GM12873 (cell line): ENCODE measurements around the gene PCBP2.

Experiments
- TF ChIP-seq, protein P1 (sequence below): IDR thresholded peaks from 2 replicates; pipeline ENCODE4 v1.5.1; 2012; ENCODE audit warnings: low read depth, mild to moderate bottlenecking, moderate library complexity, low read length, control low read depth; ENCODE audit not compliant: insufficient read depth; ENCODE audit errors: missing control alignments

PCBP2 gene

DNA sequence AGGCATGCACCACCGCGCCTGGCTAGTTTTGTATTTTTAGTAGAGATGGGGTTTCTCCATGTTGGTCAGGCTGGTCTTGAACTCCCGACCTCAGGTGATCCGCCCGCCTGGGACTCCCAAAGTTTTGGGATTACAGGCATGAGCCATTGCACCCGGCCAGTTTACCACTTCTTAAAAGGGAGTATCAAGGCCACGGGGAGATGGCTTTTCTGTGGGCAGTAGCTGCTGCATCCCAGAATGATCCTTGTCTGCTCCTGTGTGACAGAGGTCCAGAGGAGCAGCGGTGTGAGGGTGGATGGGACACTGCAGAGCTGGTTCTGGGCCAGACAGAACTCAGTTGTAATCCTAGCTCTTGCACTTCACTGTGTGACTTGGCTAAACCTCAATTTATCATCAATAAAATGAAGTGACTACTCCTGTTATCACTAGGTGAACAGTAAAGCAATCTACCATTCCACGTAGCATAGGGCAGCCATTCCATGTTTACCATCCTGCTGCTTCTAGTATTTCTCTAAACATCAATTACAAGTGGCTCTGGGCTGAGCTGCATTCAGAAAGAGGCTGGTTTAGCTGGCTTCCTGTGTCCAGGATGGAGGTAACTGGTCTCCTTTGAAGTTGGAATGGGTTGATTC, 58.4 kb downstream of the PCBP2 start:
- TF ChIP-seq, protein P1, sequence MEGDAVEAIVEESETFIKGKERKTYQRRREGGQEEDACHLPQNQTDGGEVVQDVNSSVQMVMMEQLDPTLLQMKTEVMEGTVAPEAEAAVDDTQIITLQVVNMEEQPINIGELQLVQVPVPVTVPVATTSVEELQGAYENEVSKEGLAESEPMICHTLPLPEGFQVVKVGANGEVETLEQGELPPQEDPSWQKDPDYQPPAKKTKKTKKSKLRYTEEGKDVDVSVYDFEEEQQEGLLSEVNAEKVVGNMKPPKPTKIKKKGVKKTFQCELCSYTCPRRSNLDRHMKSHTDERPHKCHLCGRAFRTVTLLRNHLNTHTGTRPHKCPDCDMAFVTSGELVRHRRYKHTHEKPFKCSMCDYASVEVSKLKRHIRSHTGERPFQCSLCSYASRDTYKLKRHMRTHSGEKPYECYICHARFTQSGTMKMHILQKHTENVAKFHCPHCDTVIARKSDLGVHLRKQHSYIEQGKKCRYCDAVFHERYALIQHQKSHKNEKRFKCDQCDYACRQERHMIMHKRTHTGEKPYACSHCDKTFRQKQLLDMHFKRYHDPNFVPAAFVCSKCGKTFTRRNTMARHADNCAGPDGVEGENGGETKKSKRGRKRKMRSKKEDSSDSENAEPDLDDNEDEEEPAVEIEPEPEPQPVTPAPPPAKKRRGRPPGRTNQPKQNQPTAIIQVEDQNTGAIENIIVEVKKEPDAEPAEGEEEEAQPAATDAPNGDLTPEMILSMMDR = no peak

GRCh38 chr12:53513712-53514410, 62.0 kb downstream of the PCBP2 start:
- TF ChIP-seq, protein P1 = no peak

GRCh38 chr12:53514628-53515290, 62.9 kb downstream of the PCBP2 start:
- TF ChIP-seq, protein P1 = no peak

- TF ChIP-seq, protein P1 = no peak
Measured at GRCh38 chr12:53515291-53515680, 63.4 kb downstream of the PCBP2 start.

DNA sequence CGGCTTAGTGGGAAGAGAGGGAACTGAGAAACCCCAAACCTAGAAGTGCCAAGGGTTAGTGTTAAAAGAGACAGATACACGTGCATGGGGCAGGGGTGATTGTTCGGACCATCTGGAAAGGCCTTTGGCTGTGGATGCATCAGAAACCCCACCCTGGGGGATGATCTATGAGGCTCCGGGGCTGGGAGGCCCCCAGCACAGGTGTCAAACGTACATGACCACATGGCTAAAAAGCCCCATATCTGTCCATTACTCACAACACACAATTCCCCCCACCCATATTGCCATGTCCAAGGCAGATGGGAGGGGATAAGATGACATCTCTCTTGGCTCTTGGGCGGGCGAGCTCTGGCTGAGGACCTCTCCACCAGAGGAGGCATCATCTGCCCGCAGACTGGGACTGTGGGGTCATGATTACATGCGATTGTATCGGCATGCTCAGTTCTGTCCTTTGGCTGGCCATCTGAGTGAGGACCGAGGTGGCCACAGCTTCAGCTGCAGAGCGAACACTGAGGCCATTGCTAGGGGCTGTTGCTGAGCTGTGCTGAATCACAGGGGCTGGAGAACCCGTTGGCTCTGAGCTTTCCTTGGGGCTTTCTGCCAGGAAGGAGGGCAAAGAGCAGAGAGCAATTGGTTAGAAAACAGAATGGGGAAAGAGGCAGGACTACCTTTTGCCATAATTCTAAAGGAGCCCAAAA, 65.0 kb downstream of the PCBP2 start:
- TF ChIP-seq, protein P1 = no peak

DNA sequence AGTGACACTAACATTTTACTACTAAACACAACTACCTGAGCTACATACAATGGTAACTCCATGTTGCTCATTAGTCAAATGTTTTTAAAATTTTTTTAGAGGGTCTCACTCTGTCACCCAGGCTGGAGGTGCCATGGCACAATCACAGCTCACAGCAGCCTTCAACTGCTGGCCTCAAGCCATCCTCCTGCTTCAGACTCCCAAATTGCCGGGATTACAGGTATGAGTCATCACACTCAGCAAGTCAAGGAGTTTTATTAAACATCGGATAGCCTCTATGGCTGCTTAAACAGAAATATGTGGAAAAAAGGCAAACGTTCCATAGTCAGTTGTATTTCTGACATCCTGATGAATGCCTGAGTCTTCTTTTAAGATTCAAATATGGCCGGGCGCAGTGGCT, 66.5 kb downstream of the PCBP2 start:
- TF ChIP-seq, protein P1 = no peak

- TF ChIP-seq, protein P1 = no peak
Measured at GRCh38 chr12:53523131-53523530, 71.2 kb downstream of the PCBP2 start.
